Gastrocnemius medialis (tissue), 4 donors: ENCODE results near the gene SLC22A12.

ENCODE experiments used
- CTCF ChIP-seq, 5 experiments: fragments of 450-650 bp in 3 of 5; fragments of 200-600 bp in 2 of 5; sonication (generic) in 2 of 5; IDR thresholded peaks in 4 of 5; conservative IDR thresholded peaks in 1 of 5; 1 replicate in 4 of 5; 2 replicates in 1 of 5; pipeline ENCODE4 v1.5.1; 2016 to 2019; ENCODE audit warnings: antibody characterized with exemption in 5 of 5, mild to moderate bottlenecking in 3 of 5, moderate library complexity in 3 of 5
- POLR2A ChIP-seq, 2 donors: fragments of 450-650 bp; IDR thresholded peaks; one replicate each; pipeline ENCODE4 v1.6.1; 2017; ENCODE audit warnings: antibody characterized with exemption in 2 of 2, mild to moderate bottlenecking in 2 of 2, moderate library complexity in 2 of 2

- TF ChIP-seq CTCF (IDR thresholded peaks at IDR 0.05 in 4 of 5, conservative IDR thresholded peaks at IDR 0.05 in 1 of 5) (no peak), POLR2A (IDR thresholded peaks at IDR 0.05) (no peak)
Measured at GRCh38 chr11:64566915-64567891, 23.8 kb upstream of the SLC22A12 start.
